NAMALWA (cell line): ENCODE measurements around the gene STMP1.
A peak's percentile ranks its signal among the peaks of the same experiment; 100 is the strongest.
"Not testable (repeated sequence)": the region's sequence is repeated elsewhere in the genome, so short reads cannot be mapped to it uniquely, and the experiment has no call there.

Source experiments
- DNase-seq: peaks from one replicate; pipeline ENCODE4 v3.0.0-alpha.2; 2015; ENCODE audit warnings: low spot score

Gene STMP1

GRCh38 chr7:135664046-135664589 is 1.8 kb downstream of the STMP1 start:
- no peak for DNase-seq

GRCh38 chr7:135665042-135665441 is 2.7 kb downstream of the STMP1 start:
- DNase-seq: no peak

- no peak for DNase-seq
Observed at GRCh38 chr7:135666156-135666555, 3.8 kb downstream of the STMP1 start.

- no peak for DNase-seq
Observed at GRCh38 chr7:135666846-135667245, 4.5 kb downstream of the STMP1 start.

GRCh38 chr7:135667626-135668025 is 5.3 kb downstream of the STMP1 start:
- not testable (repeated sequence) for DNase-seq

- not testable (repeated sequence) for DNase-seq
Observed at GRCh38 chr7:135668852-135669395, 6.6 kb downstream of the STMP1 start.

- no peak for DNase-seq
Observed at GRCh38 chr7:135669774-135670173, 7.5 kb downstream of the STMP1 start.

GRCh38 chr7:135670179-135670578 is 7.9 kb downstream of the STMP1 start:
- no peak for DNase-seq

- peak; percentile 77 for DNase-seq
Observed at GRCh38 chr7:135672560-135673359, 10.4 kb downstream of the STMP1 start.

- no peak for DNase-seq
Observed at GRCh38 chr7:135673360-135673706, 11.0 kb downstream of the STMP1 start.

GRCh38 chr7:135678612-135679575 is 16.6 kb downstream of the STMP1 start:
- DNase-seq: no peak

- DNase-seq: no peak
Observed at GRCh38 chr7:135681762-135682161, 19.4 kb downstream of the STMP1 start.

GRCh38 chr7:135682191-135682590 is 19.9 kb downstream of the STMP1 start:
- no peak for DNase-seq

GRCh38 chr7:135683609-135684008 is 21.3 kb downstream of the STMP1 start:
- no peak for DNase-seq

GRCh38 chr7:135684136-135684535 is 21.8 kb downstream of the STMP1 start:
- DNase-seq: no peak

- no peak for DNase-seq
Observed at GRCh38 chr7:135684699-135685098, 22.4 kb downstream of the STMP1 start.

- DNase-seq: no peak
Observed at GRCh38 chr7:135685306-135686084, 23.2 kb downstream of the STMP1 start.

- DNase-seq: no peak
Observed at GRCh38 chr7:135687466-135687865, 25.2 kb downstream of the STMP1 start.

- DNase-seq: no peak
Observed at GRCh38 chr7:135690566-135690965, 28.3 kb downstream of the STMP1 start.

- DNase-seq: no peak
Observed at GRCh38 chr7:135692055-135692454, 29.7 kb downstream of the STMP1 start.

GRCh38 chr7:135692606-135693005 is 30.3 kb downstream of the STMP1 start:
- not testable (repeated sequence) for DNase-seq

GRCh38 chr7:135693558-135693957 is 31.2 kb downstream of the STMP1 start:
- no peak for DNase-seq
